H7 (cell line): ENCODE data around the gene SHANK2. TPM values are rescaled to one million over a fixed set of nuclear protein-coding genes. Genes with fewer than 3 reads are reported as not detected.
A peak's percentile ranks its signal among the peaks of the same experiment; 100 is the strongest.

Experiments
- DNase-seq: peaks from one replicate; pipeline ENCODE4 v3.0.0; 2012
- H3K27me3 ChIP-seq: 2 replicates; pipeline ENCODE4 v1.6.0; 2011; ENCODE audit warnings: mild to moderate bottlenecking, low read length; ENCODE audit not compliant: control insufficient read depth, insufficient read depth
- H3K36me3 ChIP-seq: replicated peaks from 2 replicates; pipeline ENCODE4 v1.5.1; 2011; ENCODE audit warnings: low read length; ENCODE audit not compliant: control insufficient read depth, insufficient read depth
- H3K4me3 ChIP-seq: 2 replicates; pipeline ENCODE4 v1.5.1; 2011; ENCODE audit warnings: low read depth, mild to moderate bottlenecking, control low read depth, low read length, moderate library complexity; ENCODE audit not compliant: insufficient read depth
- total RNA-seq: library from RNA; depleted of rRNA; stranded (reverse); fragments of >200 nt; shearing (Covaris generic); gene quantifications from 2 replicates; pipeline ENCODE4 v1.2.3, GENCODE V29; 2014

Gene SHANK2
- total RNA-seq, 1 experiment from 2014 or later: 9.7 TPM

DNA sequence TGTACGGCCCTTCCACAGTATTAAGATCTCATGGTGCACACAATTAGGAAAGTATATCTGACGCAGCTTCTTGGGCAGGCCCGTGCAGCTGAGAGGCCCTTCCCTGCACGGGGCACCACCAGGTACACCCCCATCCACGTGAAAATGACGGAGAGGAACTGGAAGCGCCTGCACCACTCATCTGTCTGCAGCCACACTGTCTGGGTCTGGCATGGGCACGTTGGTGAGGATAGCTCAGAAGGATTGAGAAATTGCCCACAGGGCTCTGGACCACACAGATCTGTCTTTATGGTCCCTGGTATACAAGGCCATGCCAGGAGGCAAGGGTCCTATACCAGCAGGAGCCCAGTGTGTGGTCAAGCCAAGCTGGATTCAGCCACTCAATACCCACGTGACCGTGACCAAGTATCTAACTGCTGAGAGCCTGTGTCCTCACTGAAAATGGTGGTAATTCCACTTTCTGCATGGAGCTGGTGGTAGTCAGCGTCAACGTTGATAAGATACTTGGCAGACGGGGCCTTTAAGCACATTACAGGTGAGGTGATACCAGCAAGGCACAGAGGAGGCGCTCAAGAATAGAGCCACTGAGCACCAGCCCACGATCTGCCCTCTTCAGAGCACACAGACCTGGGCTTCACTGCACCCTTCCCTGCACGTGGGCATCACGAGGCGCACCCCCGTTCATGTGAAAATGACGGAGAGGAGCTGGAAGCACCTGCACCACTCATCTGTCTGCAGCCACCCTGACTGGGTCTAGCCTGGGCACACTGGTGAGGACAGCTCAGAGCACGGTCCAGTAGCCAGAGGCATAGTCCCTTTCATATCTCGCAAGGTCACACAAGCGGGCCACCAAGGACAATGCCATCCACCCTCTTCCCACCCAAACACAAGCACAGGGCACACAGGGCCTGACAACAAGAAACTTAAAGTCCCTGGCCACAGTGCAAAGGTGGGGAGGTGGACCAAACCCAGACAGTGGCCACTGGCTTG, 28.4 kb downstream of the SHANK2 start:
- peak; percentile 48 for DNase-seq
- Histone ChIP-seq H3K27me3 (no peaks in the 10 kb centered on the region), H3K36me3 (no peaks in the 10 kb centered on the region; the same call in none of the 2 replicates), H3K4me3 (no peak overlapping the region)

DNA sequence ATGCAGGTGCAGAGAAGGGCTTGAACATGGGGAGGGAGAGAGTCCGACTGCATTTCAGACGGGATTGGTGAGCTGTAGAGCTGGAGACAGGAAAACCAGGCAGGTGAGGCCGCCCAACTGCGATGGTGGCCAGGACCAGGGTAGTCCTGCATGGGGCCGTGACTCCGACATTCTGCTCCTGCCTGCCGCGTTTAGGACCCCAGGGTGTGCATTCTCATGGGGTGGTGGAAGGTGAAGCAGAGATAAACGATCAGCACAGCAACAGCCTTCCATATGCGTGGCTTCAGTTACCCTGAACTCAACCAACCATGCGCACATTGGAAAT, 29.3 kb downstream of the SHANK2 start:
- no peak overlapping the region for H3K4me3 ChIP-seq
- DNase-seq: no peak
- H3K36me3 ChIP-seq: no peaks in the 10 kb centered on the region; the same call in none of the 2 replicates
- H3K27me3 ChIP-seq: no peaks in the 10 kb centered on the region

DNA sequence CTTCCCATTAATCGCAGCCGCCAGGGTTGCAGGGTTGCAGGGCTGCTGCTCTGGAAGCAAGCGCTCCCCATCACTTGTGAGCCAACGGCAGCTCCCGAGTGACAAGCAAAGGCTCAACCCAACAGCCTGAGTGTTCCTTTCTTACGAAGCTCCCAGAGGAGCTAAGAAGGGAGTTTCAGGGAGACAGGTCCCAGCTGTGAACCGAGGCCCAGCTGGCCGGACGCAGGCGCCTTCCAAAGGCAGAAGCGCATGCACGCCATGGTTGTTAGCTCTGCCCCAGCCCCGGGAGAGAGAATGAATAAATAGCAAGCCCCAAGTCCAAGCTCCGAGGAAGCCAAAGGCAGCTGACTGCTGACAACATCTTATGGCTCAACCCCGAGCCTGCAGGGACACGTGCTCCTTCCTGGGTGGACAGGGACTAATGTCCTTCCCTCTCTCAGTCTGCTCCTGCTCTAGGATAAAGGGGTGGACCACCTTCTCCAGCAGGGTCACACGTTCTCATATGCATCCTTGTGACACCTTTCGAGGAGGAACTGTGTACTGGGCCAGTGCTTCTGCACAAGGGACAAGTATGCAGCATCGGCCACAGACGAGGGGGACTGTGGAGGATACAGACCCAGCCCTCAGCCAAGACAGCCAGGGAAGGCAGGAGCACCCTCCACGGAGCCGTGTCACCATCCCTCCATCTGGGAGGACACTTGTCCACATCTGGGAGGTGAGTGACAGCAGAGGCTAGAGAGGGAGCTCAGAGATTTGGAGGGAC, 29.9 kb downstream of the SHANK2 start:
- Histone ChIP-seq H3K27me3 (no peaks in the 10 kb centered on the region), H3K36me3 (no peaks in the 10 kb centered on the region; the same call in none of the 2 replicates), H3K4me3 (no peak overlapping the region)
- DNase-seq: no peak

DNA sequence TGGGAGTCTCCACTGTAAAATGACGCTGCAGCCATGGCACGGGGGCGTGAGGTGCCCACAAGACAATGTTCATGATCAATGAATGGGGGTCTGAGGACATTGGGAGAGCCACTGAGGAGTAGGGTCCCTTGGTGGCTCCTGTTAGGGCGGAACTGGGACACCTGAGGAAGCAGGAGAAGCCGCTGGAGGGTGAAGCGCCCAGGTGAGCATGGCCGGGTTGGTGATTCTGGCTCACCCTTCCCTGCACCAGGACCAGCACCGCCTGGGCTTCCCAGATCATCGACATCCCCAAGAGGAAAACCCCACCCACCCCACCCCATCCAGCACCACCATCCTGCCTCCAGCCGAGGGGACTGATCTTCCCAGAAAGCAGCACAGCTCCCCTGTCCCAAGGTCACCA, 30.6 kb downstream of the SHANK2 start:
- no peaks in the 10 kb centered on the region; the same call in none of the 2 replicates for H3K36me3 ChIP-seq
- peak; percentile 25 for DNase-seq
- H3K4me3 ChIP-seq: no peak overlapping the region
- H3K27me3 ChIP-seq: no peaks in the 10 kb centered on the region

DNA sequence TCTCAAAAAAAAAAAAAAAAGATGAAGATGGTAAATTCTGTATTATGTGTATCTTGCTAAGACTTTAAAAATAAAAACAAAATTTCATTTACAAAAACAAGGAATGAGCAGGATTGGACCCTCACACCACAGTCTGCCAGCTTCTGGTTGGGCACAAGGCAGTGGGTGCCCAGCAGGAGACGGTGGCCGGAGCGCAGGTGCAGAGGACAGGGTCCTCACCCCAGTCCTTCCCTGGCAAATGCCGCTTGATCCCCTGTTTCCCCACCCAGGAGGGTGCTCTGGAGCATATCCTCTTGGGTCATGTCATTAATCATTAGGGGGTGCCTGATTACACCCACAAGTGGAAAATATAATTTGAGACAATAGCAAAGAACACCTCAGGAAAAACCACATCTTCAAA, 31.2 kb downstream of the SHANK2 start:
- DNase-seq: peak; percentile 19

DNA sequence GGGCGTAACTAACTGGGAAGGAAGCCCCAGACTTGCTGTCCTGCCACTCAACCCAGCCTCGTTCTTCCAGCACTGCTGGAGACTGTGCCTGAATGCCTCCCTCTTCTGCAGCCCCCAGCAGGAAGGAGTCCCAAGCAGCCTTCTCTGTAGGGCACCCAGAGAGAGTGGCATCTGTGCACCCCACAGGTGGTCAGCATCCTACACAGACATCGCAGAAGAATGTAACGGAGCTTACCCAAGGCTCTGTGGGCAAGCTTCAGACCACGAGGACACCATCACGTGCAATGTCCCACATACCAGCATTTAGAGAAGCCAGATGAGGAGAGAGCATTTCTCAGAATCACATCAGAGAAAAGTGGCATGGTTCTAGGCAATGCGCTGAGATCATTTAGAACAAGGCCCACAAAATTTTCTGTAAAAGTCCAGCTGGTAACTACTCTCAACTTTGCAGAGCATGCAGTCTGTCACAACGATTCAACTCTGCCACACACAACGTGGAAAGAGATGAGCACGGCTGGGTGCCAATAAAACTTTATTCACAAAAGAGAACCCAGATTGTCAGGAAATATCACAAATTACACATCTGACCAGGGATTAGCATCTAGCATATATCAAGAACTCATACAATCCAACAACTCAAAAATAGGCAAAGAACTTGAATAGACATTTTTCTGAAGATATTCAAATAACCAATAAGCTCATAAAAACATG, 33.4 kb downstream of the SHANK2 start:
- Histone ChIP-seq H3K36me3 (no peaks in the 10 kb centered on the region; the same call in none of the 2 replicates), H3K27me3 (no peaks in the 10 kb centered on the region)
- DNase-seq: peak; percentile 18

More for the DNA sequence above, 31.2 kb downstream of the SHANK2 start:
- Histone ChIP-seq H3K36me3 (no peaks in the 10 kb centered on the region; the same call in none of the 2 replicates), H3K4me3 (no peak overlapping the region), H3K27me3 (no peaks in the 10 kb centered on the region)

DNA sequence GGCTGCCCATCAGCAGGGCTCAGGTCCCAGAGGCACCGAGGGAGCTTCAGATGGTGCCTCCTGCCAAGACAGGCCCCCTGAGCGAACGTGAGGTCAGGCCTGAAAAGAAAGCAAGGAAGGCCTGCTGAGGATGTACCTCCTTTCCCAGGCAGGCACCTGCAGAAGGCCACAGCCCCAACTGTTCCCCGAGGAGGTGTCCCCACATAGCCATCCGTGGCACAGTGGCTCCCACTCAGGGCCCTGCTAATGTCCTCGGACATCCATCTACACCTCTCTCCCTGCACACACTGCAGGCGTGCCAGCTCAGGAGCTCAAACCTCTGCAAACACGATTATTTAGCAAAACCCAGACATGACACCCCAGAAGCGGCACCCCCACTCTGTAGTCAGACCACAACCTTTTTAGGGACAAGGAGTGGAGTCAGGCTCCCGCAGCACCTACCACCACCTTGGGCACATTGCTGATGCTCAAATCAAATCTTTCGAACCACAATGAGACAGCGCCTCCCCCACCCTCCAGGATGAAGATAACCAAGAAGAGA, 36.9 kb downstream of the SHANK2 start:
- no peaks in the 10 kb centered on the region for H3K36me3 ChIP-seq
- no peaks in the 10 kb centered on the region for H3K27me3 ChIP-seq
- H3K4me3 ChIP-seq: no peak overlapping the region
- peak; percentile 21 for DNase-seq

More for the DNA sequence above, 33.4 kb downstream of the SHANK2 start:
- no peak overlapping the region for H3K4me3 ChIP-seq

DNA sequence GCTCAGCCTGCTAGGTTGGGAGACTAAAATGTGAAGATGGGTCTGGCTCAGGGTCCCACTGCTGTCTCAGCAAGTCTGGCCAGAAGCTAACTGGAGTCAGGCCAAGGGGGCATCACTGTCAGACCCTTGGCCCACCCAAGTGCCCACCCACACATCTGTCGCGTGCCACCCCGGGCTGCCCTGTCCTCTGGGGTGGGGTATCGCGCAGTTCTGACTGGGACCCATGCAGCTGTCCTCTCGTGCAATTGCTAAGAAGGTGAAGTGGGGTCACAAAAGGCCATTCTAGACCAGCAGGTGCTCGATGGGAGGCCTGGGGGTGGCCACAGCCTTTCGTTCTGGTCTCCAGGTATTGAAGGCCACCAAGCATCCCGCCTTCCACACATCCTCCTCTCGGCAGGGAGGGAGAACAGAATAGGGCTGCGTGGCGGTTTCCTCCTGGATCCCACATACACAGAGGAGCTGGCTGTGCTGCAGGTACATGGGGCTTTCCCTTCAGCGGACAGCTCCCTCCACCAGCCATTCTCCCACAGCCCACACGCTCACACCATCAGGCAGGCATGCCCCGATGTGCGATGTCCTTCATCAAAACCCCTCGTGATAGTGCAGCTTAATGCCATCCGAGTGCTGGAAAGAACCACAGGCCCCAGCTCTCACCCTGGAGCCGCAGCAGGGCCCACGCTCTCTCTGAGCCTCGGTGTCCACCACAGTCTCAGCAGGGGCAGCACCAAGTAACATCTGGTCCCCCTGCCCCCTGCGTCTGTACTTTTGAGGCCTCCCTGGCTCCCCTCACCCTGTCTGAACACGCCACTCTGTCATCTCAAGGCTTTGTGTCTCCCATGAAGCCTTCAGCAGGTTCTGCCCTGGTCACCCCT, 37.6 kb downstream of the SHANK2 start:
- DNase-seq: peak; percentile 51
- no peak overlapping the region for H3K4me3 ChIP-seq
- H3K36me3 ChIP-seq: no peaks in the 10 kb centered on the region
- H3K27me3 ChIP-seq: no peaks in the 10 kb centered on the region

DNA sequence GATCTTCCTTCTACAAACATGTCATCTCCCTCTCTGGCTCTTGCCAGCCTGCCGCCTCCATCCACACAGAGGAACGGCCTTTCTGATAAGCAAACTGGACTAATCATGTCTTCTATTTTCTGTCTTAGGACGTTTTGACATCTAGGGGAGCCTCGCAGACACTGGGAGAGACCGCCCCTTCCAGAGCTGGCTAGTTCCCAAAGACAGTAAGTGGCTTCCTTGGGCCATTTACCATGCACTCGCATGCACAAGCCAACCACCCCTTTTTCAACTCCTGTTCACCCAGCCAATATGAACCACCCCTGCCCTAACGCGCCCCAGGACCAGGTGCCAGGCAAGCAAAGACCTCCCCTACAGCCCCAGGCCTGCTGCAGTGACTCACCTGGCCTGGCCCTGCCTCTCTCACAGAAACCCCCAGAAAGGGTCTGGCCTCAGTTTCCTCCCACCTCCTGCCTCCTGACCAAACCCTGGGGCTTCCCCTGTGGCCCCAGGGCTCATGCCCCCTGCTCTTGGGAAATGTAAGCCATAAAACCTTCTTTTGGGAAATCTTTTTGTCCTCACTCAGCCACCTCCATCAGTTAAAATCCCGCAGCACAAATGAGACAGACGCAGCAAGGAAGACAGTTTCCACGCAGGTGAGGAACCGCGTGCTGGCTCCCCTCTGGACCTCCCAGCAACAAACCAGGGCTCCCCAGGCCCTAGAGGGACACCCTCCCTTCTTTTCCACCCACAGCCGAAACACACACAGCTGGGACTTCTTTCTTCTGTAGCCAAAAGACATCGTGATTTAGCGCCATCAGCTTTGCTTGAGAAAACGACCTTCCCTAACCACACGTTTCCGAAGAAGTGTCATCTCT, 38.5 kb downstream of the SHANK2 start:
- H3K4me3 ChIP-seq: no peak overlapping the region
- peak; percentile 41 for DNase-seq
- H3K36me3 ChIP-seq: no peaks in the 10 kb centered on the region
- H3K27me3 ChIP-seq: no peaks in the 10 kb centered on the region

DNA sequence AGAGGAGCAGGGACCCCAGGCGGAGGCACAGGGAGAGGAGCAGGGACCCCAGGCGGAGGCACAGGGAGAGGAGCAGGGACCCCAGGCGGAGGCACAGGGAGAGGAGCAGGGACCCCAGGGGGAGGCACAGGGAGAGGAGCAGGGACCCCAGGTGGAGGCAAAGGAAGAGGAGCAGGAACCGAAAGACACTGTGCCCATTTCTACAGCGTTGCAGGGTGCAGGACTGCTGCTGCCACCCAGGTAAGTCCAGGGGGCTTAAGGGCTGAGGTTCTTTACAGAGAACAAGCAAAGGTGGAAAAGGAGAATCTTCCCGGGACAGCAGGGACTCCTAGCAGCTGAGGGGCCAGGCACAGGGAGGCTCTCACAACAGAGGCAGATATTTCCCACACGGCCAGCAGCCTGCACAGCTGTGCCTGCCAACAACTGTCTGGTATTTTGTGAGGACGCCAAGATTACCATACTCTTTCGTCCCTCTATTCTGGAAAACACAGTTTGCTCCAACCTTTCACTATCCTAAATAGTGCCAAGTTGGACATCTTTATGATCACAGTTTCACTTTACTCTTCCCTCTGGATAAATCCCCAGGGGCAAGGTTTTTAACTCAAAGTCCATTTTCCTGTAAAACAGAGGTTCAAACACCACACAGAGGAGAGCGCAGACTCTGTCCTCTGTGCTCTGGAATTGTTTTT, 39.4 kb downstream of the SHANK2 start:
- H3K4me3 ChIP-seq: no peak overlapping the region
- DNase-seq: peak; percentile 59
- no peaks in the 10 kb centered on the region for H3K27me3 ChIP-seq
- H3K36me3 ChIP-seq: no peaks in the 10 kb centered on the region

DNA sequence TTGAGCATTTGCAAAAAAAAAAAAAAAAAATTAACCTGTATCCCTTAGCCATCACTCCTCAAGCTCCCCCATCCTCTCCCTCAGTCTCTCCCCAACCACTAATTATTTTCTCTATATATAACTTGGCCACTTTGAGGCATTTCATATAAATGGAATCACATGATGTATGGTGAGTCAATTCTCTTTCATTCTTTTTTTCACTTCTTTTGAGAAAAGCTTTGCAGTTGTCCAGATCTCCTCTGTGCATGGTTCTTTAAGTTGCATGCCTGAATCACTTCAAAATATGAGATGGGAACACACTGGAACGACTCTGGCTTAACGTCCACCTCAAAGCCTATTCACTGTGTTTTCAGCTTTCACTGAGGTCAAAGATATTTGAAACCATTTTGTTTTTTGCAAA, 40.7 kb downstream of the SHANK2 start:
- no peaks in the 10 kb centered on the region for H3K27me3 ChIP-seq
- H3K36me3 ChIP-seq: no peaks in the 10 kb centered on the region
- no peak for DNase-seq
- H3K4me3 ChIP-seq: no peak overlapping the region

DNA sequence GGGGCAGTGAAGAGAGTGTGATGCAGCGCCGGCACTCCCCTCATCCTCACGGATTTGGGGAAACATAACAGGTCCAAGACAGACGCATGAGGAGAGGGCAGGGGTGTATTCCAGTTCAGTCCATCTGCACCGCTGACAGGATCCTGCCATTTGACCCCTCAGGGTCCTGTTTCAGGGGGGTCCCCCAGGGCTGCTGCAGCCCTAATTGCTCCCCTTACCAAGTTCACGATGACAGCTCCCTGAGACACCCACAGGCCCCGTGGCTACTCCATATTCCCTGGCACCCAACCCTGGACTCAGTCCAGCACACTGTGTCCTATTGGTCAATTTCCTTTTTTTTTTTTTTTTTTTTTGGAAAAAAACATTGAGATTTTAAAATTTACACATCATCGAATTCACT, 41.5 kb downstream of the SHANK2 start:
- H3K27me3 ChIP-seq: no peaks in the 10 kb centered on the region
- H3K36me3 ChIP-seq: no peaks in the 10 kb centered on the region
- no peak overlapping the region for H3K4me3 ChIP-seq
- peak; percentile 23 for DNase-seq
